Vagina (tissue), 2 donors: ENCODE results near the gene CHRNG.

Experiments used
- CTCF ChIP-seq, 3 experiments: fragments of 450-650 bp in 2 of 3; fragments of 200-600 bp in 1 of 3; sonication (generic) in 1 of 3; IDR thresholded peaks; one replicate each; pipeline ENCODE4 v1.5.1; 2017 to 2019; ENCODE audit warnings: antibody characterized with exemption in 3 of 3, mild to moderate bottlenecking in 2 of 3, moderate library complexity in 2 of 3
- POLR2A ChIP-seq, 2 donors: fragments of 450-650 bp; IDR thresholded peaks; one replicate each; pipeline ENCODE4 v1.6.1; 2017; ENCODE audit warnings: antibody characterized with exemption in 2 of 2, mild to moderate bottlenecking in 2 of 2, moderate library complexity in 2 of 2

GRCh38 chr2:232541195-232541960 is 1.9 kb downstream of the CHRNG start:
- TF ChIP-seq CTCF (IDR thresholded peaks at IDR 0.05) (no peak), POLR2A (IDR thresholded peaks at IDR 0.05) (no peak)
